ENCODE results near the gene TARBP1.

DNA sequence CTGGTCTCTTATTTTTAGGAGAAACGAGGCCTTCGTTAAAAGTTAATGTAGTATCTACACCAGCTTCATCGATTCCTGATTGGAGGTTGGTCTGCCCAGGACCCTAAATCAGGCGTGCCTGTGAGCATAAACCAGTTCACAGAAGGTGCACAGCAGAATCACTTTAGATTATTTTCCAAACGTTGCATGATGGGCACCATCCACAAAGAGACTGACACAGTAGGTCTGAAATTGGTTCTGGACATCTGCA, 256 bp upstream of the TARBP1 start:
- TF ChIP-seq POLR2AphosphoS5 (IDR thresholded peaks at IDR 0.05) = no peak
- TF ChIP-seq, protein P1, sequence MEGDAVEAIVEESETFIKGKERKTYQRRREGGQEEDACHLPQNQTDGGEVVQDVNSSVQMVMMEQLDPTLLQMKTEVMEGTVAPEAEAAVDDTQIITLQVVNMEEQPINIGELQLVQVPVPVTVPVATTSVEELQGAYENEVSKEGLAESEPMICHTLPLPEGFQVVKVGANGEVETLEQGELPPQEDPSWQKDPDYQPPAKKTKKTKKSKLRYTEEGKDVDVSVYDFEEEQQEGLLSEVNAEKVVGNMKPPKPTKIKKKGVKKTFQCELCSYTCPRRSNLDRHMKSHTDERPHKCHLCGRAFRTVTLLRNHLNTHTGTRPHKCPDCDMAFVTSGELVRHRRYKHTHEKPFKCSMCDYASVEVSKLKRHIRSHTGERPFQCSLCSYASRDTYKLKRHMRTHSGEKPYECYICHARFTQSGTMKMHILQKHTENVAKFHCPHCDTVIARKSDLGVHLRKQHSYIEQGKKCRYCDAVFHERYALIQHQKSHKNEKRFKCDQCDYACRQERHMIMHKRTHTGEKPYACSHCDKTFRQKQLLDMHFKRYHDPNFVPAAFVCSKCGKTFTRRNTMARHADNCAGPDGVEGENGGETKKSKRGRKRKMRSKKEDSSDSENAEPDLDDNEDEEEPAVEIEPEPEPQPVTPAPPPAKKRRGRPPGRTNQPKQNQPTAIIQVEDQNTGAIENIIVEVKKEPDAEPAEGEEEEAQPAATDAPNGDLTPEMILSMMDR (IDR thresholded peaks at IDR 0.05) = no peak

All from transverse colon (tissue), 4 donors.